ENCODE data around the gene KLHDC9. TPM values are rescaled to one million over a fixed set of nuclear protein-coding genes. Genes with fewer than 3 reads are reported as not detected.

KLHDC9 gene
- total RNA-seq, 6 donors from 2014 or later, result 6.5 to 12.3 (median 7.4) TPM; not detected in 1

- no peaks in the 10 kb centered on the region for H3K27me3 ChIP-seq
- no peaks in the 10 kb centered on the region for H3K9me3 ChIP-seq
- H3K4me3 ChIP-seq, result no peak overlapping the region
- no peaks in the 10 kb centered on the region for H3K36me3 ChIP-seq
- H3K27ac ChIP-seq, result no peak overlapping the region
- 81 to 94% methylated on average over 3 to 12 of the region's 12 CpGs for WGBS, 2 donors
- H3K4me1 ChIP-seq, result peaks cover 0 to 5% (median 2%) of the 10 kb centered on the region in 4 donors
- ATAC-seq (ENCODE audit: low FRiP score in 2 of 2), result no peak
- no peak for TF ChIP-seq POLR2AphosphoS5 (IDR thresholded peaks at IDR 0.05)
- TF ChIP-seq EP300 (IDR thresholded peaks at IDR 0.05), result no peak
- TF ChIP-seq POLR2A (IDR thresholded peaks at IDR 0.05), result no peak
- no peak for TF ChIP-seq CTCF (IDR thresholded peaks at IDR 0.05)
- peak in 1 of 2 donors; percentile 47 for DNase-seq
These were observed 23.3 kb upstream of the KLHDC9 start for GRCh38 chr1:161074676-161075368.

GRCh38 chr1:161076410-161076809 lies 21.8 kb upstream of the KLHDC9 start:
- H3K27ac ChIP-seq, result no peak overlapping the region
- no peak for ATAC-seq (ENCODE audit: low FRiP score in 2 of 2)
- H3K36me3 ChIP-seq, result no peaks in the 10 kb centered on the region
- H3K4me1 ChIP-seq, result peaks cover 0 to 5% (median 2%) of the 10 kb centered on the region in 4 donors
- no peak overlapping the region for H3K4me3 ChIP-seq
- no peak for TF ChIP-seq EP300 (IDR thresholded peaks at IDR 0.05)
- no peak for TF ChIP-seq POLR2AphosphoS5 (IDR thresholded peaks at IDR 0.05)
- TF ChIP-seq POLR2A (IDR thresholded peaks at IDR 0.05), result no peak
- TF ChIP-seq CTCF (IDR thresholded peaks at IDR 0.05), result no peak
- H3K9me3 ChIP-seq, result no peaks in the 10 kb centered on the region
- no peak for DNase-seq
- H3K27me3 ChIP-seq, result no peaks in the 10 kb centered on the region

GRCh38 chr1:161077426-161077825 lies 20.7 kb upstream of the KLHDC9 start:
- WGBS, 2 donors, result 74 to 83% methylated on average over 7 to 9 of the region's 9 CpGs
- ATAC-seq (ENCODE audit: low FRiP score in 2 of 2), result no peak
- no peak overlapping the region for H3K4me3 ChIP-seq
- no peaks in the 10 kb centered on the region for H3K36me3 ChIP-seq
- peak in 1 of 2 donors; percentile 39 for DNase-seq
- H3K4me1 ChIP-seq, result peaks cover 0 to 9% (median 5%) of the 10 kb centered on the region in 4 donors
- TF ChIP-seq POLR2A (IDR thresholded peaks at IDR 0.05) (no peak), CTCF (IDR thresholded peaks at IDR 0.05) (no peak), POLR2AphosphoS5 (IDR thresholded peaks at IDR 0.05) (no peak)
- H3K9me3 ChIP-seq, result no peaks in the 10 kb centered on the region
- H3K27me3 ChIP-seq, result no peaks in the 10 kb centered on the region
- H3K27ac ChIP-seq, result no peak overlapping the region

GRCh38 chr1:161079436-161080110 lies 18.6 kb upstream of the KLHDC9 start:
- Histone ChIP-seq H3K27ac (no peak overlapping the region), H3K9me3 (no peaks in the 10 kb centered on the region), H3K36me3 (no peaks in the 10 kb centered on the region), H3K4me3 (no peak overlapping the region), H3K4me1 (peaks cover 14 to 30% (median 24%) of the 10 kb centered on the region in 4 donors), H3K27me3 (no peaks in the 10 kb centered on the region)
- no peak for TF ChIP-seq POLR2A (IDR thresholded peaks at IDR 0.05)
- no peak for TF ChIP-seq POLR2AphosphoS5 (IDR thresholded peaks at IDR 0.05)
- no peak for TF ChIP-seq EP300 (IDR thresholded peaks at IDR 0.05)
- TF ChIP-seq CTCF (IDR thresholded peaks at IDR 0.05), result no peak
- 66 to 76% methylated on average over 38 to 41 of the region's 41 CpGs for WGBS, 2 donors
- DNase-seq (peak in 1 of 2 donors; percentile 77), ATAC-seq (ENCODE audit: low FRiP score in 2 of 2) (no peak)
